Left ventricle myocardium inferior (tissue), 1 donor: ENCODE data around the gene AATF. TPM values are rescaled to one million over a fixed set of nuclear protein-coding genes. Genes with fewer than 3 reads are reported as not detected.

ENCODE experiments used
- DNase-seq: peaks from one replicate; pipeline ENCODE4 v3.0.0-alpha.2; 2020
- H3K27ac ChIP-seq: fragments of 200-600 bp; replicated peaks from 2 replicates; pipeline ENCODE4 v1.8.0; 2021
- H3K27me3 ChIP-seq: fragments of 200-600 bp; 2 replicates; pipeline ENCODE4 v1.8.0; 2021; ENCODE audit warnings: low read depth
- H3K36me3 ChIP-seq: fragments of 200-600 bp; 2 replicates; pipeline ENCODE4 v1.8.0; 2021
- H3K4me1 ChIP-seq: fragments of 200-600 bp; 2 replicates; pipeline ENCODE4 v1.8.0; 2021
- H3K4me3 ChIP-seq: fragments of 200-600 bp; 2 replicates; pipeline ENCODE4 v1.8.0; 2021; ENCODE audit warnings: mild to moderate bottlenecking, moderate library complexity
- H3K9me3 ChIP-seq: fragments of 200-600 bp; replicated peaks from 2 replicates; pipeline ENCODE4 v1.8.0; 2021
- intact Hi-C: fragments of 100-400 bp; cut with micrococcal nuclease; formaldehyde crosslinking; loops from one replicate; pipeline ENCODE4 v1.11.0; 2022
- total RNA-seq: library from RNA; stranded (reverse); fragmentation: NEBNext Ultra II Directional; extraction: Animal tissue kit (Norgen Biotek cat#: 25700); gene quantifications from one replicate; pipeline ENCODE4 v1.2.1, GENCODE V29; 2021
- TF ChIP-seq, protein P1 (sequence below): fragments of 200-600 bp; IDR thresholded peaks from 2 replicates; pipeline ENCODE4 v1.8.0; 2021; ENCODE audit warnings: antibody characterized with exemption, mild to moderate bottlenecking, borderline replicate concordance
- donor health status: DM: no; HTN: yes; CAD: no; lungs with severe emphysema.

AATF gene
- total RNA-seq, 1 donor from 2014 or later, result 24.2 TPM

DNA sequence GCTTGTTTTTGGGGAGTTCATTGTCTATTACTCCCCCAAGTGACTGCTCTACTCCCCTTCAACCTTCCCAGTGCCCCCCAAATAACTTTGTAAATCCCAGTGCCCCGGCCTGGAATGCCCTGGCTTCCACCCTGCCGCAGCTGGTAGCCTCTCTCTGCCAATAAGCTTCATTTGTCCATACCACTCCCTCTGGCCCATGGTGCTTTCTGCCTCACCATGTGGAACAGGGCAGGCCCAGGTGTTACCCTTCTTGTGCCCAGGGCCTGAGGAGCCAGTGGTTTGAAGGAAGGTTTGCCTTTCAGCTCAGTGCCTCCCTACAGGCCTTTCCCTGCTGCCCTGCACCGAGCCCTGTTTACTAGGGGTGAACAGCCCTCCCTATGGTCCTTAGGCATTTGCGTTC lies 134.2 kb downstream of the AATF start:
- TF ChIP-seq, protein P1, sequence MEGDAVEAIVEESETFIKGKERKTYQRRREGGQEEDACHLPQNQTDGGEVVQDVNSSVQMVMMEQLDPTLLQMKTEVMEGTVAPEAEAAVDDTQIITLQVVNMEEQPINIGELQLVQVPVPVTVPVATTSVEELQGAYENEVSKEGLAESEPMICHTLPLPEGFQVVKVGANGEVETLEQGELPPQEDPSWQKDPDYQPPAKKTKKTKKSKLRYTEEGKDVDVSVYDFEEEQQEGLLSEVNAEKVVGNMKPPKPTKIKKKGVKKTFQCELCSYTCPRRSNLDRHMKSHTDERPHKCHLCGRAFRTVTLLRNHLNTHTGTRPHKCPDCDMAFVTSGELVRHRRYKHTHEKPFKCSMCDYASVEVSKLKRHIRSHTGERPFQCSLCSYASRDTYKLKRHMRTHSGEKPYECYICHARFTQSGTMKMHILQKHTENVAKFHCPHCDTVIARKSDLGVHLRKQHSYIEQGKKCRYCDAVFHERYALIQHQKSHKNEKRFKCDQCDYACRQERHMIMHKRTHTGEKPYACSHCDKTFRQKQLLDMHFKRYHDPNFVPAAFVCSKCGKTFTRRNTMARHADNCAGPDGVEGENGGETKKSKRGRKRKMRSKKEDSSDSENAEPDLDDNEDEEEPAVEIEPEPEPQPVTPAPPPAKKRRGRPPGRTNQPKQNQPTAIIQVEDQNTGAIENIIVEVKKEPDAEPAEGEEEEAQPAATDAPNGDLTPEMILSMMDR, result no peak
- Histone ChIP-seq H3K4me1 (no peaks in the 10 kb centered on the region), H3K9me3 (peaks cover 12% of the 10 kb centered on the region), H3K27ac (no peak overlapping the region), H3K27me3 (no peaks in the 10 kb centered on the region), H3K36me3 (peaks cover 34% of the 10 kb centered on the region), H3K4me3 (no peak overlapping the region)
- intact Hi-C loops, result no loop called here
- DNase-seq, result no peak

DNA sequence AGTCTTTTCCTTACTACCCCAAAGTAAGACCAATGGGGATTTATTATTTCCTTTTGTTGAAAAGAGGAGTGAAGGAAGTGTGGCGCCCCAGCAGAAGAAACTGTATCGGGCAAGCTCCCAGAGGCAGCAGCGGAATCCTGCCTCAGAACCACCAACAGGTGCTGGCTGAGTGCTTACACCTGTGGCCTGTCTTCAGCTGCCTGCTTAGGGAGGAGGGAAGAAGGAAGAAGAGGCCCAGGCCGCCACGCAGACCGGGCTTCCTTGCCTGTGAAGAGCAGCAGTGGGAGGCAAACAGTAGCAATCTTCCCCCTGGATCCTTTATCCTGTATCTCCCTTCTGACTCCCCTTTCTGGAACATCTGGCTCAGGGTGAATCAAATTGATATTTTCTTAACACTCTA lies 134.7 kb downstream of the AATF start:
- H3K4me1 ChIP-seq, result no peaks in the 10 kb centered on the region
- intact Hi-C loops, result no loop called here
- no peak overlapping the region for H3K27ac ChIP-seq
- no peak for DNase-seq
- peaks cover 39% of the 10 kb centered on the region for H3K36me3 ChIP-seq
- H3K4me3 ChIP-seq, result no peak overlapping the region
- TF ChIP-seq, protein P1, result no peak
- peaks cover 12% of the 10 kb centered on the region for H3K9me3 ChIP-seq
- no peaks in the 10 kb centered on the region for H3K27me3 ChIP-seq

DNA sequence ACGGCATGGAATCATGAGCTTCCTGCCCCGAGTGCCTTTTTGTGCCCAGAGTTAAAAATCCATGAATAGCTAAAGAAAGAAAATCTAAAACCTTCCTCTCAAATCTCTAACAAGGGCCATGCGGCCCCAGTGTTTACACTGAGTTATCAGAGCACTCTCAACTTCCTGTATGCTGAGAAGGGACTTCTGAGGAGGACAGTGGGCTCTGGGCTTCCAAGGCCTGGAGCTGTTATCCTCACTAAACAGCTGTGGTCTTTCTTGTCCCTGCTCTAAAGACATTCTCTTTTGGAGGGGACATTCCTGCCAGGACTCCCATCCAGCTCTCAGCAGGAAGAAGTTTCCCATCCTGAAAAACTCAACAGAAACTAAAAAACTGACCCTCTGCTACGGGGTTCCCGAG lies 135.6 kb downstream of the AATF start:
- H3K27ac ChIP-seq, result no peak overlapping the region
- H3K27me3 ChIP-seq, result no peaks in the 10 kb centered on the region
- no peak for DNase-seq
- no peaks in the 10 kb centered on the region for H3K4me1 ChIP-seq
- TF ChIP-seq, protein P1, result no peak
- intact Hi-C loops, result no loop called here
- H3K36me3 ChIP-seq, result peaks cover 48% of the 10 kb centered on the region
- no peak overlapping the region for H3K4me3 ChIP-seq
- H3K9me3 ChIP-seq, result peaks cover 5% of the 10 kb centered on the region

DNA sequence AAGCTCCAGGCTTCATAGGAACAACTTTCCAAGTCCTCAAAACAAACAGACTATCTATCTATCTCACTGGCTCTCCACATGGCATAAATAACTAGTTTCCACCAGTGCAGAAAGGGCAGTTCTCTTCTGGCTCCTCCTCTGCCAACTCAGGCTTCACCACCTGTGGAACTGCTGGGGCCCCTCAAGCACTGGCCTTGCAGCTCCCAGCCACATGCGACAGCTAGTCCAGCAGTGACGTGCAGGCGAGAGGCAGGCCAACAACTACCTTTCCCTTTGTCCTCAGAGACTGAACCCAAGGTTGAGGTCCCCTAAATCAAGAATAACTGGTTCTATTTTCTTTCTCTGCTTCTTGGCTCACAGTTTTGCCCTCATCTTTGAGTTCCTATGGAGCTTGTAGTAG lies 137.6 kb downstream of the AATF start:
- TF ChIP-seq, protein P1, result no peak
- Histone ChIP-seq H3K27me3 (no peaks in the 10 kb centered on the region), H3K27ac (no peak overlapping the region), H3K9me3 (no peaks in the 10 kb centered on the region), H3K4me3 (no peak overlapping the region), H3K4me1 (no peaks in the 10 kb centered on the region), H3K36me3 (peaks cover 49% of the 10 kb centered on the region)
- intact Hi-C loops, result no loop called here
- DNase-seq, result no peak

DNA sequence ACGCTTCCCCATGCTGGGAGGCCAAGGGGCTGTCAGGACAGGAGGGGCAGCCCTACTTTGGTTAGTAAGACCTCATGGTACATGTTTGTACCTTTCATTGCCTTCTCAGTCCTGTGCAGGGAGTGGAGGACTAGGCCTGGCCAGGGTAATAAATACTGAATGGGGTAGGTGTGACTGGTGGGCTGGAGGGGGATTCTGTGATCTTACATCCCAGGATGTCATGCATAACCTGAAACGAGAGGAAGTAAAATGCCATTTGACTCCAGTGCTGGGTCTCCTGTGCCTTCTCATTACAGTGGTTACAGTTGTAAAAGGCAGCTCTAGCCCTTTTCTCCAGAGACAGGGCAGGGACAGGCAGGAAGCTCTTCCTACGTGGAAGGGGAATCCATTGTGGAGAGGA lies 138.2 kb downstream of the AATF start:
- TF ChIP-seq, protein P1, result no peak
- H3K27me3 ChIP-seq, result no peaks in the 10 kb centered on the region
- intact Hi-C loops, result no loop called here
- H3K36me3 ChIP-seq, result peaks cover 49% of the 10 kb centered on the region
- no peak overlapping the region for H3K27ac ChIP-seq
- no peak overlapping the region for H3K4me3 ChIP-seq
- H3K9me3 ChIP-seq, result no peaks in the 10 kb centered on the region
- DNase-seq, result no peak
- no peaks in the 10 kb centered on the region for H3K4me1 ChIP-seq

DNA sequence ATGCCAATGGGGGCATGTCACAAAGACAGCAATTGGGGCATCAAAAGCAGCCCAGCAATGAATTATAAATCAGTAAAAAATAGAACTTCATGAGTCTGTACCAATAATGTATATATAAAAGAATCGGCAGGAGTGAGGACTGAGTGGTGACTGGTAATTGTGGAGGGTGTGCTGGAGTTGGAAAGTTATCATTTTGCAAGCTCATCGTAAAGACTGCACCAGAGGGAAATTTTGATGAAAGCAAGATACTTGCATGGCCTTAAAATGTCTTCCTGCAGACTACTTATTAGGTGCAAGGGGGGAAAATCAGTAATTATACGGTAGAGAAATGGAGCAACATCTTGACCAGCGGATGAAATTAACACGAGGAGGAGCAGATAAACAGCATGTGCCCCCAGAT lies 138.9 kb downstream of the AATF start:
- peaks cover 51% of the 10 kb centered on the region for H3K36me3 ChIP-seq
- TF ChIP-seq, protein P1, result no peak
- intact Hi-C loops, result no loop called here

More for the DNA sequence above, 138.9 kb downstream of the AATF start:
- H3K9me3 ChIP-seq, result no peaks in the 10 kb centered on the region
- no peak for DNase-seq
- H3K4me3 ChIP-seq, result no peak overlapping the region
- H3K27me3 ChIP-seq, result no peaks in the 10 kb centered on the region
- H3K27ac ChIP-seq, result no peak overlapping the region
- no peaks in the 10 kb centered on the region for H3K4me1 ChIP-seq
